GM23248 (cell line): ENCODE data around the gene SRRM1. TPM values are rescaled to one million over a fixed set of nuclear protein-coding genes. Genes with fewer than 3 reads are reported as not detected.
"Not testable (repeated sequence)": the region's sequence is repeated elsewhere in the genome, so short reads cannot be mapped to it uniquely, and the experiment has no call there.

Source experiments
- DNase-seq: peaks from one replicate; pipeline ENCODE4 v3.0.0-alpha.2; 2015
- H2AFZ ChIP-seq: fragments of 200-600 bp; sonication (generic); 2 replicates; pipeline ENCODE4 v1.6.1; 2016; ENCODE audit warnings: antibody characterized with exemption
- H3F3A ChIP-seq: fragments of 200-600 bp; sonication (generic); 2 replicates; pipeline ENCODE4 v1.6.1; 2016; ENCODE audit warnings: mild to moderate bottlenecking, antibody characterized with exemption, mixed run types; ENCODE audit not compliant: insufficient read depth
- H3K27ac ChIP-seq: fragments of 200-600 bp; sonication (generic); 2 replicates; pipeline ENCODE4 v1.5.1; 2016; ENCODE audit warnings: mild to moderate bottlenecking
- H3K27me3 ChIP-seq: fragments of 200-600 bp; sonication (generic); replicated peaks from 2 replicates; pipeline ENCODE4 v1.6.1; 2016; ENCODE audit warnings: mild to moderate bottlenecking; ENCODE audit not compliant: insufficient read depth
- H3K36me3 ChIP-seq: fragments of 200-600 bp; sonication (generic); 2 replicates; pipeline ENCODE4 v1.6.1; 2016; ENCODE audit warnings: low read depth, mild to moderate bottlenecking
- H3K4me1 ChIP-seq: fragments of 200-600 bp; sonication (generic); 2 replicates; pipeline ENCODE4 v1.6.1; 2016; ENCODE audit warnings: mild to moderate bottlenecking; ENCODE audit not compliant: insufficient read depth
- H3K4me2 ChIP-seq: fragments of 200-600 bp; sonication (generic); one replicate; pipeline ENCODE4 v1.6.1; 2016; ENCODE audit warnings: mild to moderate bottlenecking; ENCODE audit not compliant: unreplicated experiment
- H3K4me3 ChIP-seq: fragments of 200-600 bp; sonication (generic); 2 replicates; pipeline ENCODE4 v1.5.1; 2016; ENCODE audit warnings: mild to moderate bottlenecking
- H3K79me2 ChIP-seq: fragments of 200-600 bp; sonication (generic); 2 replicates; pipeline ENCODE4 v1.6.1; 2016; ENCODE audit warnings: mild to moderate bottlenecking; ENCODE audit not compliant: insufficient read depth
- H3K9ac ChIP-seq: fragments of 200-600 bp; sonication (generic); 2 replicates; pipeline ENCODE4 v1.6.1; 2016; ENCODE audit warnings: mild to moderate bottlenecking
- H3K9me2 ChIP-seq: fragments of 200-600 bp; sonication (generic); 2 replicates; pipeline ENCODE4 v1.6.1; 2016; ENCODE audit warnings: mixed run types, mild to moderate bottlenecking, moderate library complexity; ENCODE audit not compliant: insufficient read depth
- H3K9me3 ChIP-seq: fragments of 200-600 bp; sonication (generic); one replicate; pipeline ENCODE4 v1.6.1; 2017; ENCODE audit warnings: low read depth
- H4K20me1 ChIP-seq: fragments of 200-600 bp; sonication (generic); 2 replicates; pipeline ENCODE4 v1.6.0; 2016; ENCODE audit not compliant: insufficient read depth
- EZH2 ChIP-seq: fragments of 200-600 bp; sonication (generic); IDR thresholded peaks from 2 replicates; pipeline ENCODE4 v1.6.1; 2018; ENCODE audit warnings: antibody characterized with exemption, mild to moderate bottlenecking; ENCODE audit not compliant: insufficient read depth, poor library complexity, severe bottlenecking
- EZH2phosphoT487 ChIP-seq: fragments of 200-600 bp; sonication (generic); IDR thresholded peaks from 2 replicates; pipeline ENCODE4 v1.6.1; 2018; ENCODE audit warnings: antibody characterized with exemption, moderate library complexity, mild to moderate bottlenecking, low read depth; ENCODE audit not compliant: insufficient read depth
- WGBS, 2 experiments: methylation state at CpG; one replicate each; pipeline ENCODE4 v1.1.6; 2015 to 2017; ENCODE audit warnings: low lambda C conversion rate in 2 of 2, low coverage in 1 of 2; ENCODE audit errors: missing lambda C conversion rate in 2 of 2; 5-methylcytosine and 5-hydroxymethylcytosine counted together
- in situ Hi-C: fragments of 300-500 bp; cut with MboI; formaldehyde crosslinking; loops from 2 replicates; pipeline ENCODE4 v1.15.0; 2020
- polyA plus RNA-seq: library from polyadenylated mRNA; unstranded; fragments of >200 nt; fragmentation: Nextera tagmentation; extraction: Ambion mirVana; gene quantifications from 2 replicates; pipeline ENCODE4 v1.2.1, GENCODE V29; 2016
- total RNA-seq: library from RNA; depleted of rRNA; stranded (reverse); fragments of >200 nt; shearing (Covaris generic); gene quantifications from 2 replicates; pipeline ENCODE4 v1.2.3, GENCODE V29; 2014

The SRRM1 gene
- total and polyA plus RNA-seq, 2 experiments from 2014 or later, result 36.1 to 143 TPM

DNA sequence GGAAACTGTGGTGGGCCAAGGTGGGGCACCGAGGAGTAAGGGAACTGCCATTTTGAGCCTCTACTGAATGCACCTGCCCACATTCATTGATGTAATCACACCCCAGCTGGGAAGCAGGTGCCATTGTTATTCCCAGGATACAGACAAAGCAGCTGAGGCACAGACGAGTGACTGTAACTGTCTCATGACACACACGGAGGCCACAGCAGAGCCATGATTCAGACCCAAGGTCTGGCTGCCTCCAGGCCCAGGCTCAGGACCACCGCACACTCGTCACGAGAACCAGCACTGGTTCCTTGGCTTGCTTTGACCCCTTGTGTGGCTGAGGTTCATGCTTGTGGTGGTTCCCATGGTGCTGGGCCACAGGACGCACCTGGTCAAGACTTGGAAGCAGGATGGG is 56.5 kb downstream of the SRRM1 start:
- no peak for DNase-seq
- Histone ChIP-seq H3F3A (peaks cover 15% of the 10 kb centered on the region), H4K20me1 (no peaks in the 10 kb centered on the region), H3K27me3 (no peaks in the 10 kb centered on the region), H3K79me2 (no peaks in the 10 kb centered on the region), H3K27ac (no peak overlapping the region), H3K4me3 (no peak overlapping the region), H3K9me2 (no peaks in the 10 kb centered on the region), H2AFZ (no peak overlapping the region), H3K9me3 (no peaks in the 10 kb centered on the region), H3K4me1 (peaks cover 15% of the 10 kb centered on the region), H3K36me3 (no peaks in the 10 kb centered on the region), H3K4me2 (no peak overlapping the region), H3K9ac (no peak overlapping the region)
- TF ChIP-seq EZH2, result no peak
- TF ChIP-seq EZH2phosphoT487, result no peak
- 77 to 82% methylated on average over 7 of the region's 7 CpGs for WGBS, 2 experiments
- in situ Hi-C loops, result no loop called here

DNA sequence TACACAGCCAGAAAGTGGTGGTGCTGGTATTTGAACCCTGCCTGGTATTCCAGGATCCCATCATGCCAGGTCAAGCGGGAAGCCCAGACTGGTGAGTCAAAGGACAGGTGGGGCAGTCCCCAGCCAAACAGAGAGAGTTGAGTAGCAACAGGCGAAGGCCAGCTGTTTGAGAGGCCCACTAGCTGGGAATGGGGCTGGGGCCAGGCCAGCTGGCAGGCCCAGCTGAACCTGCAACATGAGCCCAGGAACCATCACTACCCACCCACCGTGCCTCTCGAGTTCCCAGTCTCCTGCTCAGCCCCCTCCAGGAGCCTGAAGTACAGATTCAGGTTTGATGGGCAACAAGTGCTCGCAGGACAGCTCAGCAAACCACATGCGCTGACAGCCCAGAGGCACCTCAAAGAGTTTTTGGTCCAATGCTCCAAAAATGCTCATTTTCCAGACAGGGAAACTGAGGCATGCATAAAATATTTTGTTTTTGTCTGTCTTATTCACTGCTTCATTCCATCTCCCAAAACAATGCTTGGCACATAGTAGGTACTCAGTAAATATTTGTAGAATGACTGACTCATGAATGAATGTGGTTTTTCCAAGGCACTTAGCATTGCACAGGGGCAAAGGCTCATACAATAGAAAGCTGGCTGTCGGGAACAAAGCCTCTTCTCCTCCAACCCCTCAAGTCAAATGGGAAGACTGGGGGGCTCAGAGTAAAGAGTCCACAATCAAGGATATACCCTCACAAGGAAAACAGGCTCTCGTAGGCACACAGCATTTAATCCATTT is 59.6 kb downstream of the SRRM1 start:
- Histone ChIP-seq H3K9me2 (no peaks in the 10 kb centered on the region), H3K4me2 (no peak overlapping the region), H3K4me1 (peaks cover 22% of the 10 kb centered on the region), H3K27me3 (no peaks in the 10 kb centered on the region), H3F3A (peaks cover 22% of the 10 kb centered on the region), H3K79me2 (peaks cover 6% of the 10 kb centered on the region; the same call in 1 of the 2 replicates), H3K9me3 (no peaks in the 10 kb centered on the region), H3K9ac (no peak overlapping the region), H3K36me3 (no peaks in the 10 kb centered on the region), H3K27ac (no peak overlapping the region), H3K4me3 (no peak overlapping the region), H4K20me1 (no peaks in the 10 kb centered on the region), H2AFZ (no peak overlapping the region)
- DNase-seq, result no peak
- 92 to 95% methylated on average over 8 of the region's 8 CpGs for WGBS, 2 experiments
- no peak for TF ChIP-seq EZH2
- TF ChIP-seq EZH2phosphoT487, result no peak
- in situ Hi-C loops, result no loop called here

DNA sequence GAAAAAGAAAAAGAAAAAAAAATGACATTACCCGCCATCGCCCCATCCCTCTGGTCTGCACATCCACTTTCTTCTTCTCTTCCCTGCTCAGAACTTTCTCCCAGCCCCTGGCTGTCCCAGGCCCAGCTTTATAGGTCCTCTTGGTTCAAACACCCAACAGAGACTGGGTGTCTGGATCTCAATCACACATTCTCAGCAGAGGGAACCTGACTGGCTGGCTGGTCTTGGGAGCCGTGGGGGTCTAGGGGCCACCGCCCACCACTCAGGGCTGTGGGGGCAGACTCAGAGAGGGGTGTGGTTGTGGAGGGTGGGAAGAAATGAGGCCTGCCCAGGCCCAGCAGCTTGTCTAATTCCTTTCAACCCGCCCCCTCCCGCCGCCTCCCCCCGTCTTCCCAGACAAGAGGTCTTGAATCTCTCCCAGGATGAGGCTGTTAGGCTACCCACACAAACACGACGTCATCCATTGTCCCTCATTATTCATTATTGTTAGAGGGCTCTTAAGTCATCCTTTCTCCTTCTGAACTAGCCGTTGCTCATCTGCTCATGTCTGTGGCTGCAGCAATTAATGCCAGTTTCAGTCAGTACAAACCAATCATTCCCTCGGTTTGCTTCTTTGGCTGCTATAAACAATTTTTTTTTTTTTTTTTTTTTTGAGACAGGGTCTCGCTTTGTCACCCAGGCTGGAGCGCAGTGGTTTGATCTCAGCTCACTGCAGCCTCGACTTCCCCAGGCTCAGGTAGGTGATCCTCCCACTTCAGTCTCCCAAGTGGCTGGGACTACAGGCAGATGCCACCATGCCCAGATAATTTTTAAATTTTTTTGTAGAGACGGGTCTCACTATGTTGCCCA is 61.5 kb downstream of the SRRM1 start:
- in situ Hi-C loops, result no loop called here
- Histone ChIP-seq H3K4me3 (no peak overlapping the region), H2AFZ (peak overlapping the region; percentile 77; the same call in 1 of the 2 replicates)

DNA sequence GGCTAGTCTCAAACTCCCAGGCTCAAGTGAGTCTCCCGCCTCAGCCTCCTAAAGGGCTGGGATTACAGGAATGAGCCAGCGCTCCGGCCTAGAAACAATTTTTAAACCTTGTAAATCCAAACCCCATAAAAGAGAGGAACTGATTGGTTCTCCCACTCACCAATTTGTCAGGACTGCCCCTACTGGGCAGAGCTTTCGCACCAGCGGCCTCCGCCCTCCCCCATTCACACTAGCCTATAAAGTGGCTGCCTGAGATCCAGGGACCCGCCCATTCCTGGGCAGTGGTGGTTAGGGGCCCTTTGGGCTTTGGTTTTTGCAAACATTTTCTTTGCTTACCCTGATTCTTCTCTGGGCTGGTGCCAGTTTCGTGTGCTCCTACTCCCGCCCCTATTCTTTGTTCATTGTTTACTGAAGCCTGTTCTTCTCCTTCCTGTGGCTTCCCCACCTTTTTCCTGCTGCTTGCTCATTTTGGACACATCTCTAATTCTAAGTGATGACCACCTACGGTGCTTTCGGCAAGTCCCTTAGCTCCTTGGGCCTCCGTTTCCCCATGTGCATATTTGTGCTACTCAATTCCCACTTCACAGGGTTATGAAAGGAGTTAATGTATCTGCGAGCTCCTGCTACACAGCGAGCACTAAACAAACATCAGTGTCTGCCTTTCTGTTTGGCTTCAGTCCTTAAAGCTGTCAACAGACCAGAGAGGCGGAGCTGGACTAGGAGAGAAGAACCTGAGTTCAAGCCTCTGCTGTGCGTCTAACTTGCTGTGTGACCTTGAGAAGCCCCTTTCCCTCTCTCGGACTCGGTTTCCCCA is 62.4 kb downstream of the SRRM1 start:
- H3K36me3 ChIP-seq, result no peaks in the 10 kb centered on the region
- no peak for TF ChIP-seq EZH2
- TF ChIP-seq EZH2phosphoT487, result no peak
- WGBS, 2 experiments, result 75 to 77% methylated on average over 18 of the region's 18 CpGs

More for the DNA sequence above, 61.5 kb downstream of the SRRM1 start:
- peak; percentile 94 for DNase-seq
- no peak for TF ChIP-seq EZH2
- no peak for TF ChIP-seq EZH2phosphoT487
- WGBS, 2 experiments, result 57 to 58% methylated on average over 14 to 16 of the region's 16 CpGs
- peak overlapping the region; percentile 55 for H3K9ac ChIP-seq
- H3K9me2 ChIP-seq, result no peaks in the 10 kb centered on the region
- peak overlapping the region; percentile 60 for H3K4me2 ChIP-seq
- no peaks in the 10 kb centered on the region for H3K27me3 ChIP-seq
- no peaks in the 10 kb centered on the region for H3K36me3 ChIP-seq
- H3K4me1 ChIP-seq, result peaks cover 32% of the 10 kb centered on the region
- peak overlapping the region; percentile 74 for H3K27ac ChIP-seq
- peaks cover 24% of the 10 kb centered on the region for H3F3A ChIP-seq
- H3K79me2 ChIP-seq, result peaks cover 12% of the 10 kb centered on the region; the same call in 1 of the 2 replicates
- H4K20me1 ChIP-seq, result no peaks in the 10 kb centered on the region
- no peaks in the 10 kb centered on the region for H3K9me3 ChIP-seq

DNA sequence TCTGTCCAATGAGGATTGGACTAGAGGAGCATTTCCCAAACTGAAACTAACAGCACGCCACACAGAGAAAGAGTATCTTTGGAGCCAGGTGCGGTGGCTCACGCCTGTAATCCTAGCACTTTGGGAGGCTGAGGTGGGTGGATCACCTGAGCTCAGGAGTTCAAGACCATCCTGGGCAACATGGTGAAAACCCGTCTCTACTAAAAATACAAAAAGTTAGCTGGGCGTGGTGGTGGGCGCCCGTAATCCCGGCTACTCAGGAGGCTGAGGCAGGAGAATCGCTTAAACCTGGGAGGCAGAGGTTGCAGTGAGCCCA is 62.9 kb downstream of the SRRM1 start:
- H3K36me3 ChIP-seq, in situ Hi-C loops, H3K9me3 ChIP-seq, H3K4me3 ChIP-seq, H3K9me2 ChIP-seq, H3K27me3 ChIP-seq, H4K20me1 ChIP-seq, H3K9ac ChIP-seq, DNase-seq: not testable (repeated sequence)
- 91 to 93% methylated on average over 9 of the region's 9 CpGs for WGBS, 2 experiments
- peak overlapping the region; percentile 77 for H2AFZ ChIP-seq
- peak overlapping the region; percentile 74; the same call in 1 of the 2 replicates for H3K27ac ChIP-seq
- peak overlapping the region; percentile 60 for H3K4me2 ChIP-seq
- peaks cover 12% of the 10 kb centered on the region; the same call in 1 of the 2 replicates for H3K79me2 ChIP-seq
- H3K4me1 ChIP-seq, result peaks cover 41% of the 10 kb centered on the region
- peaks cover 35% of the 10 kb centered on the region for H3F3A ChIP-seq

More for the DNA sequence above, 62.4 kb downstream of the SRRM1 start:
- Histone ChIP-seq H2AFZ (peak overlapping the region; percentile 77), H3K4me1 (peaks cover 41% of the 10 kb centered on the region), H3K79me2 (peaks cover 12% of the 10 kb centered on the region; the same call in 1 of the 2 replicates), H3K4me3 (no peak overlapping the region), H3K4me2 (peak overlapping the region; percentile 60), H4K20me1 (no peaks in the 10 kb centered on the region), H3K9me3 (no peaks in the 10 kb centered on the region), H3K27me3 (no peaks in the 10 kb centered on the region), H3K9ac (peak overlapping the region; percentile 55), H3K9me2 (no peaks in the 10 kb centered on the region), H3F3A (peaks cover 32% of the 10 kb centered on the region), H3K27ac (peak overlapping the region; percentile 74)
- in situ Hi-C loops, result no loop called here
- DNase-seq, result peak; percentile 36
